ENCODE data around the gene NEK2. TPM values are rescaled to one million over a fixed set of nuclear protein-coding genes. Genes with fewer than 3 reads are reported as not detected.

Gene NEK2
- total and polyA plus RNA-seq, 2 of the 13 experiments (the other 11 are each of a cell fraction or from before 2014, with no cell fraction given) = 10.9 to 40.8 TPM

- TF ChIP-seq, protein P1, sequence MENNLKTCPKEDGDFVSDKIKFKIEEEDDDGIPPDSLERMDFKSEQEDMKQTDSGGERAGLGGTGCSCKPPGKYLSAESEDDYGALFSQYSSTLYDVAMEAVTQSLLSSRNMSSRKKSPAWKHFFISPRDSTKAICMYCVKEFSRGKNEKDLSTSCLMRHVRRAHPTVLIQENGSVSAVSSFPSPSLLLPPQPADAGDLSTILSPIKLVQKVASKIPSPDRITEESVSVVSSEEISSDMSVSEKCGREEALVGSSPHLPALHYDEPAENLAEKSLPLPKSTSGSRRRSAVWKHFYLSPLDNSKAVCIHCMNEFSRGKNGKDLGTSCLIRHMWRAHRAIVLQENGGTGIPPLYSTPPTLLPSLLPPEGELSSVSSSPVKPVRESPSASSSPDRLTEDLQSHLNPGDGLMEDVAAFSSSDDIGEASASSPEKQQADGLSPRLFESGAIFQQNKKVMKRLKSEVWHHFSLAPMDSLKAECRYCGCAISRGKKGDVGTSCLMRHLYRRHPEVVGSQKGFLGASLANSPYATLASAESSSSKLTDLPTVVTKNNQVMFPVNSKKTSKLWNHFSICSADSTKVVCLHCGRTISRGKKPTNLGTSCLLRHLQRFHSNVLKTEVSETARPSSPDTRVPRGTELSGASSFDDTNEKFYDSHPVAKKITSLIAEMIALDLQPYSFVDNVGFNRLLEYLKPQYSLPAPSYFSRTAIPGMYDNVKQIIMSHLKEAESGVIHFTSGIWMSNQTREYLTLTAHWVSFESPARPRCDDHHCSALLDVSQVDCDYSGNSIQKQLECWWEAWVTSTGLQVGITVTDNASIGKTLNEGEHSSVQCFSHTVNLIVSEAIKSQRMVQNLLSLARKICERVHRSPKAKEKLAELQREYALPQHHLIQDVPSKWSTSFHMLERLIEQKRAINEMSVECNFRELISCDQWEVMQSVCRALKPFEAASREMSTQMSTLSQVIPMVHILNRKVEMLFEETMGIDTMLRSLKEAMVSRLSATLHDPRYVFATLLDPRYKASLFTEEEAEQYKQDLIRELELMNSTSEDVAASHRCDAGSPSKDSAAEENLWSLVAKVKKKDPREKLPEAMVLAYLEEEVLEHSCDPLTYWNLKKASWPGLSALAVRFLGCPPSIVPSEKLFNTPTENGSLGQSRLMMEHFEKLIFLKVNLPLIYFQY (CRISPR knock-in tag; IDR thresholded peaks at IDR 0.05; ENCODE audit: borderline replicate concordance) = peak; percentile 76; the same call in 1 of the 2 replicates
- TF ChIP-seq, protein P2, sequence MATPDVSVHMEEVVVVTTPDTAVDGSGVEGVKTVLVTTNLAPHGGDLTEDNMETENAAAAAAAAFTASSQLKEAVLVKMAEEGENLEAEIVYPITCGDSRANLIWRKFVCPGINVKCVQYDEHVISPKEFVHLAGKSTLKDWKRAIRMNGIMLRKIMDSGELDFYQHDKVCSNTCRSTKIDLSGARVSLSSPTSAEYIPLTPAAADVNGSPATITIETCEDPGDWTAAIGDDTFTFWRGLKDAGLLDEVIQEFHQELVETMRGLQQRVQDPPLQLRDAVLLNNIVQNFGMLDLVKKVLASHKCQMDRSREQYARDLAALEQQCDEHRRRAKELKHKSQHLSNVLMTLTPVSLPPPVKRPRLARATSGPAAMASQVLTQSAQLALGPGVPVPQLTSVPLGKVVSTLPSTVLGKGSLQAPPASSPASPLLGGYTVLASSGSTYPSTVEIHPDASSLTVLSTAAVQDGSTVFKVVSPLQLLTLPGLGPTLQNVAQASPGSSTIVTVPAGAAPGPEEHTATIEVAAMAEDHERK (CRISPR knock-in tag; IDR thresholded peaks at IDR 0.05; ENCODE audit: low read depth) = no peak
- TF ChIP-seq ZNF205 (CRISPR knock-in tag; IDR thresholded peaks at IDR 0.05) (peak; percentile 69), ZNF251 (CRISPR knock-in tag; IDR thresholded peaks at IDR 0.05) (no peak), NFIB (CRISPR knock-in tag; IDR thresholded peaks at IDR 0.05; ENCODE audit: borderline replicate concordance) (no peak), ZBTB44 (CRISPR knock-in tag; IDR thresholded peaks at IDR 0.05) (0 out of 2 replicates have a peak, but pooled peaks have one; percentile 53), RFX5 (IDR thresholded peaks at IDR 0.05; ENCODE audit: low read depth, low read length) (no peak), HNRNPH1 (optimal IDR thresholded peaks at IDR 0.05; ENCODE audit: low read depth, low read length) (no peak), ZNF274 (CRISPR knock-in tag; IDR thresholded peaks at IDR 0.05) (peak; percentile 79), ZNF34 (CRISPR knock-in tag; IDR thresholded peaks at IDR 0.05; ENCODE audit: borderline replicate concordance) (no peak), ISX (CRISPR knock-in tag; conservative IDR thresholded peaks at IDR 0.05) (no peak), THYN1 (CRISPR knock-in tag; IDR thresholded peaks at IDR 0.05; ENCODE audit: borderline replicate concordance, low read depth) (no peak)
- TF ChIP-seq, protein P3, sequence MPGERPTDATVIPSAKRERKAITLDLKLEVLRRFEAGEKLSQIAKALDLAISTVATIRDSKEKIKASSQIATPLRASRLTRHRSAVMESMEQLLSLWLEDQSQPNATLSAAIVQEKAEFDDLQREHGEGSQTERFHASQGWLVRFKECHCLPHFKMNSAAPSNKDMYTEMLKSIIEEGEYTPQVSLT (CRISPR knock-in tag; IDR thresholded peaks at IDR 0.05; ENCODE audit: borderline replicate concordance, low read depth) = no peak
- TF ChIP-seq, protein P4, sequence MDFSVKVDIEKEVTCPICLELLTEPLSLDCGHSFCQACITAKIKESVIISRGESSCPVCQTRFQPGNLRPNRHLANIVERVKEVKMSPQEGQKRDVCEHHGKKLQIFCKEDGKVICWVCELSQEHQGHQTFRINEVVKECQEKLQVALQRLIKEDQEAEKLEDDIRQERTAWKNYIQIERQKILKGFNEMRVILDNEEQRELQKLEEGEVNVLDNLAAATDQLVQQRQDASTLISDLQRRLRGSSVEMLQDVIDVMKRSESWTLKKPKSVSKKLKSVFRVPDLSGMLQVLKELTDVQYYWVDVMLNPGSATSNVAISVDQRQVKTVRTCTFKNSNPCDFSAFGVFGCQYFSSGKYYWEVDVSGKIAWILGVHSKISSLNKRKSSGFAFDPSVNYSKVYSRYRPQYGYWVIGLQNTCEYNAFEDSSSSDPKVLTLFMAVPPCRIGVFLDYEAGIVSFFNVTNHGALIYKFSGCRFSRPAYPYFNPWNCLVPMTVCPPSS (IDR thresholded peaks at IDR 0.05) = no peak
- TF ChIP-seq, protein P5, sequence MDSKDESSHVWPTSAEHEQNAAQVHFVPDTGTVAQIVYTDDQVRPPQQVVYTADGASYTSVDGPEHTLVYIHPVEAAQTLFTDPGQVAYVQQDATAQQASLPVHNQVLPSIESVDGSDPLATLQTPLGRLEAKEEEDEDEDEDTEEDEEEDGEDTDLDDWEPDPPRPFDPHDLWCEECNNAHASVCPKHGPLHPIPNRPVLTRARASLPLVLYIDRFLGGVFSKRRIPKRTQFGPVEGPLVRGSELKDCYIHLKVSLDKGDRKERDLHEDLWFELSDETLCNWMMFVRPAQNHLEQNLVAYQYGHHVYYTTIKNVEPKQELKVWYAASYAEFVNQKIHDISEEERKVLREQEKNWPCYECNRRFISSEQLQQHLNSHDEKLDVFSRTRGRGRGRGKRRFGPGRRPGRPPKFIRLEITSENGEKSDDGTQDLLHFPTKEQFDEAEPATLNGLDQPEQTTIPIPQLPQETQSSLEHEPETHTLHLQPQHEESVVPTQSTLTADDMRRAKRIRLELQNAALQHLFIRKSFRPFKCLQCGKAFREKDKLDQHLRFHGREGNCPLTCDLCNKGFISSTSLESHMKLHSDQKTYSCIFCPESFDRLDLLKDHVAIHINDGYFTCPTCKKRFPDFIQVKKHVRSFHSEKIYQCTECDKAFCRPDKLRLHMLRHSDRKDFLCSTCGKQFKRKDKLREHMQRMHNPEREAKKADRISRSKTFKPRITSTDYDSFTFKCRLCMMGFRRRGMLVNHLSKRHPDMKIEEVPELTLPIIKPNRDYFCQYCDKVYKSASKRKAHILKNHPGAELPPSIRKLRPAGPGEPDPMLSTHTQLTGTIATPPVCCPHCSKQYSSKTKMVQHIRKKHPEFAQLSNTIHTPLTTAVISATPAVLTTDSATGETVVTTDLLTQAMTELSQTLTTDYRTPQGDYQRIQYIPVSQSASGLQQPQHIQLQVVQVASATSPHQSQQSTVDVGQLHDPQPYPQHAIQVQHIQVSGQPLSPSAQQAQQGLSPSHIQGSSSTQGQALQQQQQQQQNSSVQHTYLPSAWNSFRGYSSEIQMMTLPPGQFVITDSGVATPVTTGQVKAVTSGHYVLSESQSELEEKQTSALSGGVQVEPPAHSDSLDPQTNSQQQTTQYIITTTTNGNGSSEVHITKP (CRISPR knock-in tag; IDR thresholded peaks at IDR 0.05; ENCODE audit: low read depth) = peak; percentile 44
Observed at GRCh38 chr1:211643324-211644212, 31.9 kb downstream of the NEK2 start (continued).

Measured in HepG2 (cell line).